Activated CD8-positive, alpha-beta memory T cell treated with anti-CD3 and anti-CD28 coated beads for 36 hours (primary cell): ENCODE results near the gene UVRAG. TPM values are rescaled to one million over a fixed set of nuclear protein-coding genes. Genes with fewer than 3 reads are reported as not detected.

Experiments
- CTCF ChIA-PET: fragments of 350-600 bp; sonication (Branson Sonifier 250); formaldehyde crosslinking; loops from one replicate; lab custom pipeline; 2021; ENCODE audit warnings: antibody characterized with exemption; lab: Charles Lee
- POLR2A ChIA-PET: fragments of 350-600 bp; sonication (Branson Sonifier 250); formaldehyde crosslinking; loops from one replicate; lab custom pipeline; 2021; ENCODE audit warnings: antibody characterized with exemption; lab: Charles Lee
- total RNA-seq, 2 experiments: library from RNA; stranded (reverse); gene quantifications; one replicate each; pipeline ENCODE4 v1.2.3, GENCODE V29; 2021

Gene UVRAG
- total RNA-seq, 2 experiments from 2014 or later, result 15.7 to 16.4 TPM

GRCh38 chr11:76096552-76096951 is 281.5 kb downstream of the UVRAG start:
- CTCF ChIA-PET, result no interaction called here
- POLR2A ChIA-PET, result no interaction called here

- ChIA-PET CTCF (no interaction called here), POLR2A (no interaction called here)
These were observed 287.8 kb downstream of the UVRAG start for GRCh38 chr11:76102802-76103201.

- CTCF ChIA-PET, result no interaction called here
These were observed 288.4 kb downstream of the UVRAG start for GRCh38 chr11:76103460-76103859.

GRCh38 chr11:76104285-76104684 is 289.3 kb downstream of the UVRAG start:
- POLR2A ChIA-PET, result no interaction called here
- CTCF ChIA-PET, result interaction anchor here (1.5 kb wide), 1 partner anchor 48 kb away, joined by 4 read pairs; no protein-coding TSS in a partner anchor

More at GRCh38 chr11:76103460-76103859, 288.4 kb downstream of the UVRAG start:
- POLR2A ChIA-PET, result no interaction called here

- ChIA-PET POLR2A (no interaction called here), CTCF (interaction anchor here (1.5 kb wide), 1 partner anchor 47 kb away, joined by 4 read pairs; no protein-coding TSS in a partner anchor)
These were observed 290.6 kb downstream of the UVRAG start for GRCh38 chr11:76105637-76106036.

- CTCF ChIA-PET, result no interaction called here
These were observed 293.0 kb downstream of the UVRAG start for GRCh38 chr11:76107971-76108370.

GRCh38 chr11:76114238-76114637 is 299.2 kb downstream of the UVRAG start:
- ChIA-PET CTCF (no interaction called here), POLR2A (no interaction called here)

More at GRCh38 chr11:76107971-76108370, 293.0 kb downstream of the UVRAG start:
- POLR2A ChIA-PET, result no interaction called here

- POLR2A ChIA-PET, result no interaction called here
- CTCF ChIA-PET, result interaction anchor here (0.6 kb wide), 1 partner anchor 297 kb away, joined by 3 read pairs; no protein-coding TSS in a partner anchor
These were observed 300.5 kb downstream of the UVRAG start for GRCh38 chr11:76115555-76115954.

- POLR2A ChIA-PET, result no interaction called here
- CTCF ChIA-PET, result no interaction called here
These were observed 304.0 kb downstream of the UVRAG start for GRCh38 chr11:76119032-76119431.

GRCh38 chr11:76119779-76120178 is 304.8 kb downstream of the UVRAG start:
- ChIA-PET CTCF (no interaction called here), POLR2A (no interaction called here)

GRCh38 chr11:76120513-76121101 is 305.6 kb downstream of the UVRAG start:
- CTCF ChIA-PET, result interaction anchor here (1.6 kb wide), 1 partner anchor 32 kb away, joined by 3 read pairs; no protein-coding TSS in a partner anchor
- POLR2A ChIA-PET, result no interaction called here

- ChIA-PET POLR2A (no interaction called here), CTCF (no interaction called here)
These were observed 308.2 kb downstream of the UVRAG start for GRCh38 chr11:76123248-76123647.

GRCh38 chr11:76124905-76125770 is 310.1 kb downstream of the UVRAG start:
- ChIA-PET CTCF (interaction anchor here (1.0 kb wide), 1 partner anchor 27 kb away, joined by 3 read pairs; no protein-coding TSS in a partner anchor), POLR2A (no interaction called here)

- CTCF ChIA-PET, result no interaction called here
- POLR2A ChIA-PET, result no interaction called here
These were observed 314.7 kb downstream of the UVRAG start for GRCh38 chr11:76129729-76130128.

- ChIA-PET CTCF (interaction anchor here (1.8 kb wide), 1 partner anchor 21 kb away, joined by 5 read pairs; no protein-coding TSS in a partner anchor), POLR2A (no interaction called here)
These were observed 316.1 kb downstream of the UVRAG start for GRCh38 chr11:76131142-76131541.

GRCh38 chr11:76131671-76132631 is 316.9 kb downstream of the UVRAG start:
- ChIA-PET POLR2A (no interaction called here), CTCF (interaction anchor here (0.5 to 1.8 kb wide), 2 partner anchors 20 to 100 kb away, joined by 3 to 5 read pairs; no protein-coding TSS in a partner anchor)

GRCh38 chr11:76134239-76134638 is 319.2 kb downstream of the UVRAG start:
- CTCF ChIA-PET, result interaction anchor here (1.1 kb wide), 1 partner anchor 10 kb away, joined by 4 read pairs; no protein-coding TSS in a partner anchor

GRCh38 chr11:76135491-76135890 is 320.5 kb downstream of the UVRAG start:
- POLR2A ChIA-PET, result no interaction called here
- CTCF ChIA-PET, result no interaction called here

More at GRCh38 chr11:76134239-76134638, 319.2 kb downstream of the UVRAG start:
- POLR2A ChIA-PET, result no interaction called here

- CTCF ChIA-PET, result interaction anchor here (0.6 kb wide), 1 partner anchor 9 kb away, joined by 3 read pairs; no protein-coding TSS in a partner anchor
- POLR2A ChIA-PET, result no interaction called here
These were observed 324.3 kb downstream of the UVRAG start for GRCh38 chr11:76139314-76139713.
